Measurements from ENCODE around the gene PKHD1. TPM values are rescaled to one million over a fixed set of nuclear protein-coding genes. Genes with fewer than 3 reads are reported as not detected.

PKHD1 gene
- total RNA-seq, 1 experiment from 2014 or later = 0.09 TPM

GRCh38 chr6:52050051-52050405 is 37.4 kb downstream of the PKHD1 start:
- no peak for TF ChIP-seq CTCF (conservative IDR thresholded peaks at IDR 0.05)
- H3K9ac ChIP-seq (ENCODE audit: extremely low read depth, insufficient read length, low read length) = no peak overlapping the region
- no peak overlapping the region for H3K4me3 Mint-ChIP-seq
- H3T11ph ChIP-seq (ENCODE audit: low read length) = no peak overlapping the region
- no peak overlapping the region for H3K27ac ChIP-seq (ENCODE audit: insufficient read length, low read depth, low read length)
- DNase-seq = no peak
- H3K9me3 Mint-ChIP-seq = peaks cover 0 to 2% of the 10 kb centered on the region in 2 experiments; a peak in 1 of 5 replicates
- H2BK120ac ChIP-seq (ENCODE audit: low read depth, low read length, poor library complexity, severe bottlenecking) = no peak overlapping the region
- no peaks in the 10 kb centered on the region; the same call in 1 of the 2 replicates for H3K4me1 ChIP-seq (ENCODE audit: insufficient read depth, low read length)
- H3K56ac ChIP-seq (ENCODE audit: insufficient read length, low read depth, low read length) = no peak overlapping the region
- no peak overlapping the region for H3K14ac ChIP-seq (ENCODE audit: insufficient read depth, low read length)
- H2BK12ac ChIP-seq (ENCODE audit: insufficient read length, low read depth, low read length) = no peak overlapping the region
- no peaks in the 10 kb centered on the region for H3K27me3 ChIP-seq (ENCODE audit: insufficient read depth, low read length)
- no peak overlapping the region for H4K5ac ChIP-seq (ENCODE audit: insufficient read length, low read depth, low read length)
- H3K79me1 ChIP-seq (ENCODE audit: insufficient read depth, low read depth, low read length, poor library complexity, severe bottlenecking) = no peaks in the 10 kb centered on the region
- H3K27ac Mint-ChIP-seq = no peak overlapping the region
- peaks cover 3 to 5% of the 10 kb centered on the region in 2 experiments for H3K4me1 Mint-ChIP-seq
- H3K23me2 ChIP-seq (ENCODE audit: insufficient read length, low read depth, low read length, poor library complexity, severe bottlenecking) = no peaks in the 10 kb centered on the region
- no peaks in the 10 kb centered on the region for H3K79me2 ChIP-seq (ENCODE audit: insufficient read depth, low read length)
- WGBS (ENCODE audit: extremely low coverage, insufficient read length, low lambda C conversion rate) = no CpG with 5 or more reads among the region's 7 CpGs
- H4K91ac ChIP-seq (ENCODE audit: insufficient read length, low read depth, low read length) = no peak overlapping the region
- no peaks in the 10 kb centered on the region for H4K20me1 ChIP-seq (ENCODE audit: control insufficient read depth, insufficient read depth, insufficient read length)
- H3K18ac ChIP-seq (ENCODE audit: insufficient read length, low read depth, low read length) = no peak overlapping the region
- H3K27me3 Mint-ChIP-seq (ENCODE audit: low read depth) = no peaks in the 10 kb centered on the region; the same call in 1 of the 2 replicates
- H3K4me2 ChIP-seq (ENCODE audit: insufficient read depth, insufficient read length, low read length) = no peak overlapping the region
- no peak overlapping the region for H2AK5ac ChIP-seq (ENCODE audit: insufficient read length, low read length)
- no peak overlapping the region for H4K8ac ChIP-seq (replicated peaks; ENCODE audit: insufficient read length, low read depth, low read length)
- H2BK15ac ChIP-seq (ENCODE audit: low read depth, low read length) = no peak overlapping the region
- H2AFZ ChIP-seq (ENCODE audit: low read length) = no peak overlapping the region
- H2BK20ac ChIP-seq (ENCODE audit: low read depth, low read length, poor library complexity, severe bottlenecking) = no peak overlapping the region
- no peak overlapping the region for H3K23ac ChIP-seq (ENCODE audit: insufficient read length, low read depth, low read length)
- H2BK5ac ChIP-seq (ENCODE audit: insufficient read length, low read length) = no peak overlapping the region
- no peaks in the 10 kb centered on the region for H3K36me3 Mint-ChIP-seq (ENCODE audit: insufficient read depth in 1 of 3, low read depth in 3 of 3)
- H3K4ac ChIP-seq (ENCODE audit: low read depth, low read length) = no peak overlapping the region
- H3K9me3 ChIP-seq (ENCODE audit: control insufficient read depth, low read depth, low read length) = no peaks in the 10 kb centered on the region
